K562 (cell line): ENCODE measurements around the gene CELA3B. TPM values are rescaled to one million over a fixed set of nuclear protein-coding genes. Genes with fewer than 3 reads are reported as not detected.

ENCODE experiments used
- BCL6 ChIP-seq: fragments of 250-450 bp; sonication (Bioruptor Pico); IDR thresholded peaks from 2 replicates; pipeline ENCODE4 v1.4.0; 2020
- HDAC1 ChIP-seq, 2 experiments: fragments of 450-650 bp; IDR thresholded peaks; 2 replicates each; pipeline ENCODE4 v1.6.1; 2016 to 2017; ENCODE audit warnings: inconsistent platforms in 1 of 2, mild to moderate bottlenecking in 1 of 2, moderate library complexity in 1 of 2
- KDM4B ChIP-seq, 2 experiments: fragments of 450-650 bp in 1 of 2; sonication (generic) in 1 of 2; IDR thresholded peaks; 2 replicates each; pipeline ENCODE4 v1.6.1; 2016 to 2017; ENCODE audit warnings: borderline replicate concordance in 2 of 2, antibody characterized with exemption in 1 of 2, low read depth in 1 of 2, mild to moderate bottlenecking in 1 of 2
- NFE2 ChIP-seq: IDR thresholded peaks from 2 replicates; pipeline ENCODE4 v1.6.1; 2014; ENCODE audit warnings: antibody characterized with exemption, low read depth
- PHF21A ChIP-seq: fragments of 450-650 bp; IDR thresholded peaks from 2 replicates; pipeline ENCODE4 v1.6.1; 2017; ENCODE audit warnings: low read depth, borderline replicate concordance
- PRPF4 ChIP-seq: fragments of 200-400 bp; formaldehyde crosslinking; IDR thresholded peaks from one replicate; pipeline ENCODE4 v1.6.1; 2017; ENCODE audit warnings: low read length, low read depth, mild to moderate bottlenecking; ENCODE audit not compliant: insufficient read depth, poor library complexity, severe bottlenecking
- RUNX1 ChIP-seq: sonication (generic); IDR thresholded peaks from 2 replicates; pipeline ENCODE4 v1.6.1; 2016; ENCODE audit warnings: antibody characterized with exemption, low read depth
- SREBF2 ChIP-seq: sonication (generic); formaldehyde crosslinking; IDR thresholded peaks from 2 replicates; pipeline ENCODE4 v1.4.0; 2020; ENCODE audit warnings: mild to moderate bottlenecking, missing genetic modification reagents
- TAF1 ChIP-seq: IDR thresholded peaks from 2 replicates; pipeline ENCODE4 v1.6.1; 2011; ENCODE audit warnings: mild to moderate bottlenecking, low read length, moderate library complexity; ENCODE audit not compliant: insufficient read depth, control insufficient read depth, severe bottlenecking; ENCODE audit errors: extremely low read depth
- TOE1 ChIP-seq, 2 experiments: fragments of 450-650 bp in 1 of 2; sonication (generic) in 1 of 2; formaldehyde crosslinking in 1 of 2; IDR thresholded peaks; 2 replicates each; pipeline versions ENCODE4 v1.7.1 to v1.8.0; 2016 to 2022; ENCODE audit warnings: borderline replicate concordance in 2 of 2, mild to moderate bottlenecking in 2 of 2, antibody characterized with exemption in 1 of 2, inconsistent platforms in 1 of 2, low read depth in 1 of 2, missing genetic modification reagents in 1 of 2, moderate library complexity in 1 of 2
- ZNF184 ChIP-seq: sonication (generic); formaldehyde crosslinking; IDR thresholded peaks from 2 replicates; pipeline ENCODE4 v1.5.0; 2020; ENCODE audit warnings: missing genetic modification reagents
- ZSCAN29 ChIP-seq: fragments of 450-650 bp; IDR thresholded peaks from 2 replicates; pipeline ENCODE4 v1.6.1; 2017
- polyA plus RNA-seq, 8 experiments: library from polyadenylated mRNA; depleted of rRNA in 4 of 8; stranded (reverse) in 5 of 8; unstranded in 3 of 8; fragments of >200 nt; fragmentation: Nextera tagmentation in 2 of 8; fragmentation: Illumina TruSeq in 1 of 8; extraction: Ambion mirVana in 2 of 8; extraction: Trizol in 1 of 8; gene quantifications; 2 replicates each; pipeline versions ENCODE4 v1.2.1 to v1.2.3, GENCODE V29; 2011 to 2014; ENCODE audit warnings: inconsistent platforms in 1 of 8, missing spikeins in 1 of 8
- total RNA-seq, 7 experiments: library from RNA; depleted of rRNA in 6 of 7; stranded (reverse); fragments of >200 nt in 6 of 7; fragmentation: Illumina TruSeq in 2 of 7; extraction: Trizol in 2 of 7; gene quantifications; 2 replicates each; pipeline versions ENCODE4 v1.2.1 to v1.2.3, GENCODE V29; 2011 to 2021; ENCODE audit warnings: low replicate concordance in 1 of 7
- TF ChIP-seq, protein P1 (sequence below): fragments of 450-650 bp; IDR thresholded peaks from 2 replicates; pipeline ENCODE4 v1.6.1; 2016; ENCODE audit warnings: mild to moderate bottlenecking, moderate library complexity
- TF ChIP-seq, protein P2 (sequence below): sonication (generic); formaldehyde crosslinking; IDR thresholded peaks from 2 replicates; pipeline ENCODE4 v1.8.0; 2022; ENCODE audit warnings: mild to moderate bottlenecking, missing genetic modification reagents

The CELA3B gene
- total and polyA plus RNA-seq, 9 of the 15 experiments (the other 6 are each of a cell fraction or from before 2014, with no cell fraction given) = 3.1 TPM; not detected in 8

DNA sequence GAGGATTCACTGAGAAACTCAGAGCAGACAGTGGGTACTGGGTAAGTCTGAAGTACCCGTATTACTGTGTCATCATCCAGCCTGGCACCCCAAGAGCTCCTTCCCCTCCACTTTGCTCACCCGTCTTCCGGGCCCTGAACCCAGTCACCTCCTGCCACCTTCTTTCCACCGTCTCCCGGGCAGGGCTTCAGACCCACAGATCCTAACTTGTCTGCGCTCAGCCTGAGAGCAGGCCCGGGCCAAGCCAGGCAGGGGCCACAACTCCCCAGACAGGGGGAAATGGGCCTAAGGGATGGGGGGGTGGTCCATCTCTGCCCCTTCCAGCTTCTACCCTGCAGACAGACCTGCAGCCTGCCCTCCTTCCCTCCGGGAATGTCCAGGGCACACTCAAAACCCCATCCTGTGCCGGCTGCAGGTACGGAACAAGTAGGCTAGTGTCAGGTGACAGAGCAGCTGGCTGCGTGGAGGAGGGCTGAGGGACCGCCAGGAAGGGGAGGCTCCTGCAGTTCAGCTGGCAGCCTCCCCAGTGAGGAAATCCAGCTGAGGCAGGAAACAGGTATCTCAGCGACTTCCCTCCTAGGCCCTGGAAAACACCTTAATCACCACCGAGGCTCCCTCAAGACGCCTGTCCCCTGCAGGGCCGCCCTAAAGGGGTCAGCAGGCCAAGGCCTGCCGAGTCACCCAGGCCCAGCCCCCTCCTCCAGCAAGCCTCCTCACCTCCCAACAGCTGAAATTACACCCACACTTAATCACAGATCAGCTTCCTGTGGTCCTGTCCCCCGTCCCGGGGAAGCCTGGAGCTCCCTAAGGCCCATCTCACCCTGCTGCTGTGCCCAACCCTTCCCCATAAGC lies 43.2 kb upstream of the CELA3B start (continued):
- TF ChIP-seq, protein P1, sequence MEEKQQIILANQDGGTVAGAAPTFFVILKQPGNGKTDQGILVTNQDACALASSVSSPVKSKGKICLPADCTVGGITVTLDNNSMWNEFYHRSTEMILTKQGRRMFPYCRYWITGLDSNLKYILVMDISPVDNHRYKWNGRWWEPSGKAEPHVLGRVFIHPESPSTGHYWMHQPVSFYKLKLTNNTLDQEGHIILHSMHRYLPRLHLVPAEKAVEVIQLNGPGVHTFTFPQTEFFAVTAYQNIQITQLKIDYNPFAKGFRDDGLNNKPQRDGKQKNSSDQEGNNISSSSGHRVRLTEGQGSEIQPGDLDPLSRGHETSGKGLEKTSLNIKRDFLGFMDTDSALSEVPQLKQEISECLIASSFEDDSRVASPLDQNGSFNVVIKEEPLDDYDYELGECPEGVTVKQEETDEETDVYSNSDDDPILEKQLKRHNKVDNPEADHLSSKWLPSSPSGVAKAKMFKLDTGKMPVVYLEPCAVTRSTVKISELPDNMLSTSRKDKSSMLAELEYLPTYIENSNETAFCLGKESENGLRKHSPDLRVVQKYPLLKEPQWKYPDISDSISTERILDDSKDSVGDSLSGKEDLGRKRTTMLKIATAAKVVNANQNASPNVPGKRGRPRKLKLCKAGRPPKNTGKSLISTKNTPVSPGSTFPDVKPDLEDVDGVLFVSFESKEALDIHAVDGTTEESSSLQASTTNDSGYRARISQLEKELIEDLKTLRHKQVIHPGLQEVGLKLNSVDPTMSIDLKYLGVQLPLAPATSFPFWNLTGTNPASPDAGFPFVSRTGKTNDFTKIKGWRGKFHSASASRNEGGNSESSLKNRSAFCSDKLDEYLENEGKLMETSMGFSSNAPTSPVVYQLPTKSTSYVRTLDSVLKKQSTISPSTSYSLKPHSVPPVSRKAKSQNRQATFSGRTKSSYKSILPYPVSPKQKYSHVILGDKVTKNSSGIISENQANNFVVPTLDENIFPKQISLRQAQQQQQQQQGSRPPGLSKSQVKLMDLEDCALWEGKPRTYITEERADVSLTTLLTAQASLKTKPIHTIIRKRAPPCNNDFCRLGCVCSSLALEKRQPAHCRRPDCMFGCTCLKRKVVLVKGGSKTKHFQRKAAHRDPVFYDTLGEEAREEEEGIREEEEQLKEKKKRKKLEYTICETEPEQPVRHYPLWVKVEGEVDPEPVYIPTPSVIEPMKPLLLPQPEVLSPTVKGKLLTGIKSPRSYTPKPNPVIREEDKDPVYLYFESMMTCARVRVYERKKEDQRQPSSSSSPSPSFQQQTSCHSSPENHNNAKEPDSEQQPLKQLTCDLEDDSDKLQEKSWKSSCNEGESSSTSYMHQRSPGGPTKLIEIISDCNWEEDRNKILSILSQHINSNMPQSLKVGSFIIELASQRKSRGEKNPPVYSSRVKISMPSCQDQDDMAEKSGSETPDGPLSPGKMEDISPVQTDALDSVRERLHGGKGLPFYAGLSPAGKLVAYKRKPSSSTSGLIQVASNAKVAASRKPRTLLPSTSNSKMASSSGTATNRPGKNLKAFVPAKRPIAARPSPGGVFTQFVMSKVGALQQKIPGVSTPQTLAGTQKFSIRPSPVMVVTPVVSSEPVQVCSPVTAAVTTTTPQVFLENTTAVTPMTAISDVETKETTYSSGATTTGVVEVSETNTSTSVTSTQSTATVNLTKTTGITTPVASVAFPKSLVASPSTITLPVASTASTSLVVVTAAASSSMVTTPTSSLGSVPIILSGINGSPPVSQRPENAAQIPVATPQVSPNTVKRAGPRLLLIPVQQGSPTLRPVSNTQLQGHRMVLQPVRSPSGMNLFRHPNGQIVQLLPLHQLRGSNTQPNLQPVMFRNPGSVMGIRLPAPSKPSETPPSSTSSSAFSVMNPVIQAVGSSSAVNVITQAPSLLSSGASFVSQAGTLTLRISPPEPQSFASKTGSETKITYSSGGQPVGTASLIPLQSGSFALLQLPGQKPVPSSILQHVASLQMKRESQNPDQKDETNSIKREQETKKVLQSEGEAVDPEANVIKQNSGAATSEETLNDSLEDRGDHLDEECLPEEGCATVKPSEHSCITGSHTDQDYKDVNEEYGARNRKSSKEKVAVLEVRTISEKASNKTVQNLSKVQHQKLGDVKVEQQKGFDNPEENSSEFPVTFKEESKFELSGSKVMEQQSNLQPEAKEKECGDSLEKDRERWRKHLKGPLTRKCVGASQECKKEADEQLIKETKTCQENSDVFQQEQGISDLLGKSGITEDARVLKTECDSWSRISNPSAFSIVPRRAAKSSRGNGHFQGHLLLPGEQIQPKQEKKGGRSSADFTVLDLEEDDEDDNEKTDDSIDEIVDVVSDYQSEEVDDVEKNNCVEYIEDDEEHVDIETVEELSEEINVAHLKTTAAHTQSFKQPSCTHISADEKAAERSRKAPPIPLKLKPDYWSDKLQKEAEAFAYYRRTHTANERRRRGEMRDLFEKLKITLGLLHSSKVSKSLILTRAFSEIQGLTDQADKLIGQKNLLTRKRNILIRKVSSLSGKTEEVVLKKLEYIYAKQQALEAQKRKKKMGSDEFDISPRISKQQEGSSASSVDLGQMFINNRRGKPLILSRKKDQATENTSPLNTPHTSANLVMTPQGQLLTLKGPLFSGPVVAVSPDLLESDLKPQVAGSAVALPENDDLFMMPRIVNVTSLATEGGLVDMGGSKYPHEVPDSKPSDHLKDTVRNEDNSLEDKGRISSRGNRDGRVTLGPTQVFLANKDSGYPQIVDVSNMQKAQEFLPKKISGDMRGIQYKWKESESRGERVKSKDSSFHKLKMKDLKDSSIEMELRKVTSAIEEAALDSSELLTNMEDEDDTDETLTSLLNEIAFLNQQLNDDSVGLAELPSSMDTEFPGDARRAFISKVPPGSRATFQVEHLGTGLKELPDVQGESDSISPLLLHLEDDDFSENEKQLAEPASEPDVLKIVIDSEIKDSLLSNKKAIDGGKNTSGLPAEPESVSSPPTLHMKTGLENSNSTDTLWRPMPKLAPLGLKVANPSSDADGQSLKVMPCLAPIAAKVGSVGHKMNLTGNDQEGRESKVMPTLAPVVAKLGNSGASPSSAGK = no peak
- TF ChIP-seq TAF1 (no peak), ZSCAN29 (no peak), HDAC1 (IDR thresholded peaks at IDR 0.05) (0 out of 4 replicates have a peak, but pooled peaks of 1 of the 2 experiments have one; percentile 24), PRPF4 (no peak), TOE1 (IDR thresholded peaks at IDR 0.05; ENCODE audit: borderline replicate concordance) (0 out of 2 replicates have a peak, but pooled peaks have one; percentile 33), TOE1 (CRISPR knock-in tag; IDR thresholded peaks at IDR 0.05; ENCODE audit: borderline replicate concordance, low read depth) (0 out of 2 replicates have a peak, but pooled peaks have one; percentile 33), PHF21A (no peak), SREBF2 (CRISPR knock-in tag) (no peak), KDM4B (IDR thresholded peaks at IDR 0.05; ENCODE audit: borderline replicate concordance in 2 of 2, low read depth in 1 of 2) (peak in 1 of 2 experiments; percentile 14; a peak in 1 of 4 replicates), NFE2 (peak; percentile 80), ZNF184 (CRISPR knock-in tag) (no peak), RUNX1 (no peak), BCL6 (CRISPR knock-in tag) (no peak)
- TF ChIP-seq, protein P2, sequence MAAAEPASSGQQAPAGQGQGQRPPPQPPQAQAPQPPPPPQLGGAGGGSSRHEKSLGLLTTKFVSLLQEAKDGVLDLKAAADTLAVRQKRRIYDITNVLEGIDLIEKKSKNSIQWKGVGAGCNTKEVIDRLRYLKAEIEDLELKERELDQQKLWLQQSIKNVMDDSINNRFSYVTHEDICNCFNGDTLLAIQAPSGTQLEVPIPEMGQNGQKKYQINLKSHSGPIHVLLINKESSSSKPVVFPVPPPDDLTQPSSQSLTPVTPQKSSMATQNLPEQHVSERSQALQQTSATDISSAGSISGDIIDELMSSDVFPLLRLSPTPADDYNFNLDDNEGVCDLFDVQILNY (CRISPR knock-in tag) = no peak
